Measurements from ENCODE around the gene CORO2A. TPM values are rescaled to one million over a fixed set of nuclear protein-coding genes. Genes with fewer than 3 reads are reported as not detected.

The CORO2A gene
- total RNA-seq, 1 experiment from 2014 or later = 32.5 TPM

GRCh38 chr9:98080780-98081179, 111.7 kb downstream of the CORO2A start:
- ChIA-PET CTCF (no interaction called here), POLR2A (no interaction called here)
- no peak overlapping the region for H3K4me3 Mint-ChIP-seq
- H3K36me3 Mint-ChIP-seq = peaks cover 45% of the 10 kb centered on the region
- TF ChIP-seq AFF4 (CRISPR knock-in tag; IDR thresholded peaks at IDR 0.05; ENCODE audit: borderline replicate concordance) (no peak), MLX (CRISPR knock-in tag; IDR thresholded peaks at IDR 0.05) (no peak), NFATC4 (CRISPR knock-in tag; IDR thresholded peaks at IDR 0.05) (no peak), ETV6 (CRISPR knock-in tag; IDR thresholded peaks at IDR 0.05) (no peak), ARID4B (CRISPR knock-in tag; IDR thresholded peaks at IDR 0.05; ENCODE audit: borderline replicate concordance) (no peak), SMAD3 (CRISPR knock-in tag; IDR thresholded peaks at IDR 0.05; ENCODE audit: borderline replicate concordance) (no peak), HMGXB4 (CRISPR knock-in tag; IDR thresholded peaks at IDR 0.05) (no peak), ESRRA (CRISPR knock-in tag; IDR thresholded peaks at IDR 0.05; ENCODE audit: borderline replicate concordance) (no peak)
- no peak overlapping the region; the same call in 1 of the 2 replicates for H3K27ac Mint-ChIP-seq
- H3K4me1 Mint-ChIP-seq = peaks cover 20% of the 10 kb centered on the region
- no peak for DNase-seq (ENCODE audit: low spot score)
- H3K9me3 Mint-ChIP-seq = no peaks in the 10 kb centered on the region
- ATAC-seq = no peak
- H3K27me3 Mint-ChIP-seq (ENCODE audit: low read depth) = no peaks in the 10 kb centered on the region

GRCh38 chr9:98080326-98080725, 112.1 kb downstream of the CORO2A start:
- DNase-seq (ENCODE audit: low spot score) (no peak), ATAC-seq (no peak)
- Mint-ChIP-seq H3K27ac (no peak overlapping the region), H3K36me3 (peaks cover 45% of the 10 kb centered on the region), H3K9me3 (no peaks in the 10 kb centered on the region), H3K4me3 (no peak overlapping the region), H3K27me3 (ENCODE audit: low read depth) (no peaks in the 10 kb centered on the region), H3K4me1 (peaks cover 22% of the 10 kb centered on the region)
- ChIA-PET POLR2A (no interaction called here), CTCF (no interaction called here)
- no peak for TF ChIP-seq CDX4 (CRISPR knock-in tag; IDR thresholded peaks at IDR 0.05; ENCODE audit: borderline replicate concordance)
- TF ChIP-seq ATF6 (CRISPR knock-in tag; IDR thresholded peaks at IDR 0.05) = no peak
- TF ChIP-seq TEAD4 (CRISPR knock-in tag; IDR thresholded peaks at IDR 0.05) = no peak
